Fibroblast of the aortic adventitia (primary cell): ENCODE data around the gene OCSTAMP. TPM values are rescaled to one million over a fixed set of nuclear protein-coding genes. Genes with fewer than 3 reads are reported as not detected.

ENCODE experiments used
- DNase-seq: peaks from one replicate; pipeline ENCODE4 v3.0.0-alpha.2; 2010; ENCODE audit warnings: low read depth
- H3K4me3 ChIP-seq: 2 replicates; pipeline ENCODE4 v1.5.1; 2011; ENCODE audit warnings: low read depth, mild to moderate bottlenecking, control low read depth, low read length, moderate library complexity
- total RNA-seq: library from RNA; depleted of rRNA; stranded (reverse); fragments of >200 nt; gene quantifications from 2 replicates; pipeline ENCODE4 v1.2.3, GENCODE V29; 2012; ENCODE audit warnings: low replicate concordance
- TF ChIP-seq, protein P1 (sequence below): IDR thresholded peaks from 2 replicates; pipeline ENCODE4 v1.5.1; 2011; ENCODE audit warnings: mild to moderate bottlenecking, low read length, control low read depth, inconsistent platforms; ENCODE audit not compliant: insufficient read depth

OCSTAMP gene
- total RNA-seq, 1 donor: not detected

DNA sequence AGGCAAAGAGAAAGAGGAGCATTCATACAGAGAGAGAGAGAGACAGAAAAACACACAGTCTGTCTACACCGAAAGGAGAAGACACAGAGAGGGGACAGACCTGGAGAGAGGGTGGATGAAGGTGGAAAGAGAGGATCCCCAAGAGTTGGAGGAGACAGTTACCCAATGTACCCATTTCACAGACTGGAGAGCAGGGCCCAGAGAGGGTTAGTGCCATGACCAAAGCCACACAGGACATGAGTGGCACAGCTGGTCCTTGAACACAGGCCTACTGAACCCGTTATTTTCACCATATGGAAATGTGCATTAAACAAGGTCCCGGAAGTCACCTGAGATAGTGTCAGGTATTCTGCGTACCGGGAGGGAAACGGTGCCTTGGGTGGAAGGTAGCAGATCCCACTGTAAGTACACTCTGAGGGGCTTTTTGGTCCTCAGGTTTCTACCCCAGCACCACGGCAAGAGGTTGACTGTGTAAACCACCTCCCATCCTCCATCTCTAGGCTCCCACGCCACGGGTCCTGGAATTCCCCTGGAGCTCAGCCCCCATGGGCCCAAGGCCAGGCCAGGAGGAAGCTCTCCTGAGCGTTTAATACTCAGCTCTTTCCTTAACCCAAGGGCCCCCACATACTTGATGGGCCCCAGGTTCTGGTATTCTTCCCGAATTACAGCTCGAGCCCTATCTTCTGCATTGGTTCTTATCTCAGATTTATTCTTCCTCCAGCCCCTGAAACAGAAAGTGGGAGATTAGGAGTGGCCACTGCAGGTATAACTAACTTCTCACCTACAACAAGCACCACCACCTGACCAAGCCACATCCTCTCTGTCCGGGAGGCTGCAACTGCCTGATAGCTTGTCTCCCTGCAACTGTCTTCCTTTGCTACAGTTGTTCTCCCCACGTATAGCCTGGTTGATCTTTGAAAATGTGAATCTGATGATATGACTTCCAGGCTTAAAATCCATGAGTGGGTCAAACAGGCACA is 38.4 kb upstream of the OCSTAMP start:
- TF ChIP-seq, protein P1, sequence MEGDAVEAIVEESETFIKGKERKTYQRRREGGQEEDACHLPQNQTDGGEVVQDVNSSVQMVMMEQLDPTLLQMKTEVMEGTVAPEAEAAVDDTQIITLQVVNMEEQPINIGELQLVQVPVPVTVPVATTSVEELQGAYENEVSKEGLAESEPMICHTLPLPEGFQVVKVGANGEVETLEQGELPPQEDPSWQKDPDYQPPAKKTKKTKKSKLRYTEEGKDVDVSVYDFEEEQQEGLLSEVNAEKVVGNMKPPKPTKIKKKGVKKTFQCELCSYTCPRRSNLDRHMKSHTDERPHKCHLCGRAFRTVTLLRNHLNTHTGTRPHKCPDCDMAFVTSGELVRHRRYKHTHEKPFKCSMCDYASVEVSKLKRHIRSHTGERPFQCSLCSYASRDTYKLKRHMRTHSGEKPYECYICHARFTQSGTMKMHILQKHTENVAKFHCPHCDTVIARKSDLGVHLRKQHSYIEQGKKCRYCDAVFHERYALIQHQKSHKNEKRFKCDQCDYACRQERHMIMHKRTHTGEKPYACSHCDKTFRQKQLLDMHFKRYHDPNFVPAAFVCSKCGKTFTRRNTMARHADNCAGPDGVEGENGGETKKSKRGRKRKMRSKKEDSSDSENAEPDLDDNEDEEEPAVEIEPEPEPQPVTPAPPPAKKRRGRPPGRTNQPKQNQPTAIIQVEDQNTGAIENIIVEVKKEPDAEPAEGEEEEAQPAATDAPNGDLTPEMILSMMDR: no peak
- no peak overlapping the region for H3K4me3 ChIP-seq
- DNase-seq: no peak

DNA sequence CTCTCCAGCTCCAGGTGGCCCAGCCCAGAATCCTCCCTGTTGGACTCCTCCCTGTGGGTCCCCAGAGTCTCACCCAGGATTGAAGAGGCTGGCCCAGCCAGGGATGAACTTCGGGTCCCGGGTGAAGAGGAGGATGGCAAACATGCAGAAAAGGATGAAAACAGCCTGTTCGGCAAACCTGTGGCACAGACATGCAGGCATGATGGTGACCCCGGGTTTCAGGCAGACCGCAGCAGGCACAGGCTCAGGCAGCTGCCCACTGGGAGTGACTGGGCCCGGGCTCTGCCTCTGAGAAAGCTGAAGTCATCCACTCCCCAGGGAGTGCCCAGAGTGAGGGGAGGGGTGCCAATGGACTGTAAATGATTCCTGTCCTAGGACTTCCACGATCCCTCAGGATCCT is 37.5 kb upstream of the OCSTAMP start:
- DNase-seq: no peak
- H3K4me3 ChIP-seq: no peak overlapping the region
- TF ChIP-seq, protein P1: no peak

DNA sequence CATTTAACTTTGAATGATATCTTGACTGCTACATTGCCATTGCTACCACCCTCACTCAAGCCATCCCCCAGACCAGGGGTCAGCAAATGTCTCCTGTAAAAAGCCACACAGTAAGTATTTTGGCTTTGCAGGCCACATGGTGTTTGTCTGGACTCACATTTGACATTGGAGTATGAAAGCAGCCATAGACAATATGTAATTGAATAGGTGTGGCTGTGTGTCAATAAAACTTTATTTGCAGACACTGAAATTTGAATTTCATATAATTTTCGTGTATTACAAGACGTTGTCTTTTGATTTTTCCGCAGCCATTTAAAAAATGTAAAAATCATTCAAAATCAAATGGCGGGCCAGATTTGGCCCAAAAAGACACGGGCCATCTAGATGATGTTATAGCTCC is 36.3 kb upstream of the OCSTAMP start:
- TF ChIP-seq, protein P1: no peak
- no peak for DNase-seq

DNA sequence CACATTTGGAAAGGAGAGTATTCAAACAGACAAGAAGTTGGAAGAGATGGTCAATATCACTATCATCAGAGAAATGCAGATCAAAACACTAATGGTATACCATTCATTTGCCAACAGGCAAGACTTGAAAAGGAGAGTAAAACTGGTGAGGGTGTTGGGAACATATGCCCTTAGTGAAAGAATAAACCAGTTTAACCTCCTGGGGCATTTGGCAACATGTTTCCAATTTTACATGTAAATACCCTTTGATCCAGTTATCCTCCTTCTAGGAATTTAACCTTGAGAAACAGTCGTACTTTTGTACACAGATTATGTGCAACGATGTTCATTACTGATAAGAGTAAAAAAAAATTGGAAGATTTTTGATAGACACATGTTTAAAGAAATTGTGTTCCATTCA is 34.1 kb upstream of the OCSTAMP start:
- TF ChIP-seq, protein P1: no peak
- DNase-seq: no peak

More for the DNA sequence above, 36.3 kb upstream of the OCSTAMP start:
- no peak overlapping the region for H3K4me3 ChIP-seq

DNA sequence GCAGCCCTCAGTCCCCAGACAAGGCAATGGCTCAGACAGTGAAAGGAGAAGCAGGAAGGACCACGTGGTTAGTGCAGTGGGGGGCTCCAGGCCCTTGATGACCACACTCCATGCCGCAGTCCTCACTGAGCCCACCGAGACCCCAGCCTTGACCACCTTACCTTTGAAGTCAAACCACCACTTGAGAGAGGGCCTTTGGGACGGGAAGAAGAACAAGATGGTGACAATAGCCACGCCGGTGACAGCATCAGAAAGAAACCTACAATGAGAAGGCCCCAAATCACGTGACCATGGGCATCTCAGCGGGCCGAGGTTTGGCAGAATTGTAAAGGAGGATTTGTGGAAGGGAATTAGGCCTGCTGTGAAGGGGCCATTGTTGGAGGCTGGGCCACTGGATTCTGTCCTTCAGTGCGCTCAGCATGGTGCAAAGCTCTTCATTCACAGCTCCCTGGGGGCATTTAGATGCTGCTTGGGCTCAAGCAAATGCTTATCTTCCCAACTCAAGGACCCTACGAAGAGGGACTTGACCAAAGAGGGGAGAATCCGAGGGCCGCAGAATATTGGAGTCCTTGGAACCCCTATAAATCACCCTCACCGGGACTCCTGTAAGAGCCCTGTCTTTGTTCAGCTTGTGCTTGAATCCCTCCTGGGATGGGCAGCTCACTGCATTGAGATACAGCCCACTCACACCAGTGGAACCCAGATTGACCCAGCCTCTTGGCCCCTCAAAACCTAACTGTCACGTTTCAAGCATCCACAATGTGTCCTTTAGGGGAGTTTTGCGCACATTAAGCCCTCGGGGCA is 33.2 kb upstream of the OCSTAMP start:
- DNase-seq: no peak
- H3K4me3 ChIP-seq: no peak overlapping the region
- TF ChIP-seq, protein P1: no peak

More for the DNA sequence above, 34.1 kb upstream of the OCSTAMP start:
- H3K4me3 ChIP-seq: no peak overlapping the region

DNA sequence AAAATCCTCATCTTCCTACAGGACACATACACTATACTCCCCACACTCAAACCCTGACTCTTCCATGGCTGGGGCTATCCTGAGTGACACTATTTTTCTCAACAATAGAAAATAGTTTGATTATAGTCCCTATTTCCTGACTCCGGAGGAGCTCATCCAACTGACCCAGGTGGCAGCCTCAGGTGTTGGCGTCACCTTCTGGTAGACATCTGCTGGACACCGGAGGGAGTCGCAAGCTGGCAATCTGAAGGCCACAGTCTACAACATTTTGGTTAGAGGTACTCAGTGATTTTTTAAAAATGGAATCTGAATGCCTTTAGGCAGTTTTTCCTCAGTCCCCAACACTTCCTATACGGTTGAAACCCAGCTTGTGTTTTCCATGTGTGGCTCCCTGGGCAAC is 32.2 kb upstream of the OCSTAMP start:
- no peak for DNase-seq

More for the DNA sequence above, 32.2 kb upstream of the OCSTAMP start:
- H3K4me3 ChIP-seq: no peak overlapping the region
- TF ChIP-seq, protein P1: no peak
